Left cardiac atrium (tissue), 4 donors: ENCODE data around the gene NCR1. TPM values are rescaled to one million over a fixed set of nuclear protein-coding genes. Genes with fewer than 3 reads are reported as not detected.

ENCODE experiments used
- ATAC-seq, 2 donors: fragments of 200-7000 bp; cut with Tn5 transposase; one replicate each; pipeline ENCODE4 v1.9.1; 2020; ENCODE audit warnings: mild to moderate bottlenecking in 2 of 2, moderate library complexity in 2 of 2
- DNase-seq: peaks from one replicate; pipeline ENCODE4 v3.0.0-alpha.2; 2020
- intact Hi-C, 2 donors: fragments of 100-400 bp; cut with DNase I; formaldehyde crosslinking; loops; one replicate each; pipeline versions ENCODE4 v1.14.1 to v1.15.1; 2022 to 2023
- total RNA-seq, 2 donors: library from RNA; stranded (reverse); fragmentation: NEBNext Ultra II Directional; extraction: Animal tissue kit (Norgen Biotek cat#: 25700); gene quantifications; one replicate each; pipeline ENCODE4 v1.2.1, GENCODE V29; 2021
- donor health status: DM: no; HTN: yes; CAD: no.
- donor health status: DM: no; HTN: yes; CAD: no; lungs with severe emphysema.
- donor health status: DM: yes; HTN: yes; CAD: no.
- donor health status: Dilated cardiomyopathy.

Gene NCR1
- total RNA-seq, 2 donors from 2014 or later = not detected

DNA sequence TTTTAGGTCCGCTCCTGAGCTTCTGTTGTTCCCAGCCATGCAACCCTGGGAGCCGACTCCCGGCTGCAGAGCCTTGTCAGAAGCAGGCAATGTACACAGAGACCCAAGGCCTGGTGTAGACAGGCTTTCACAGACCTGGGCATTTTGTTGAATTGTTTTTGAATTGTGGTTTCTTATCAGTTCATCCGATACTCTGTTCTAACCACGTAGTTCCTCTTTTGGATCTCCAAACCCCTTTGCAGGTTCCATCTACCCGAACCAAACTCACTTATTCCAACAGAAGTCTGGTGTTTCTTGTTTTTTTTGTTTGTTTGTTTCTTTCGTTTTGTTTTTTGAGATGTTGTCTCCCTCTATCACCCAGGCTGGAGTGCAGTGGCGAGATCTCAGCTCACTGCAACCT is 53.9 kb downstream of the NCR1 start:
- intact Hi-C loops = no loop called here
- DNase-seq (no peak), ATAC-seq (no peak)

Other genes starting within 250 kb of the NCR1 start
- 10 to 100 TPM in 1 of 2 donors, 1 to 10 TPM in 1; 5.7 to 11.8 TPM for gene LILRB4, start 243.2 kb upstream of the NCR1 start, total RNA-seq
- not detected for gene KIR3DL3, start 181.7 kb upstream of the NCR1 start, total RNA-seq
- gene KIR2DL3, start 167.6 kb upstream of the NCR1 start, total RNA-seq = not detected
- gene KIR2DL1, start 136.4 kb upstream of the NCR1 start, total RNA-seq = not detected
- not detected for gene KIR2DL4, start 102.5 kb upstream of the NCR1 start, total RNA-seq
- gene KIR3DL1, start 89.7 kb upstream of the NCR1 start, total RNA-seq = not detected
- not detected for gene KIR2DS4, start 73.5 kb upstream of the NCR1 start, total RNA-seq
- gene KIR3DL2, start 55.7 kb upstream of the NCR1 start, total RNA-seq = not detected
- under 1 TPM; 0.65 to 0.77 TPM for gene FCAR, start 31.9 kb upstream of the NCR1 start, total RNA-seq
- gene NLRP7, start 41.4 kb downstream of the NCR1 start, total RNA-seq = not detected
- gene NLRP2, start 60.2 kb downstream of the NCR1 start, total RNA-seq = under 1 TPM in 1 of 2 donors, not detected in 1; 0.88 TPM
- gene GP6, start 132.1 kb downstream of the NCR1 start, total RNA-seq = under 1 TPM; 0.13 to 0.24 TPM
- gene RDH13, start 157.0 kb downstream of the NCR1 start, total RNA-seq = 10 to 100 TPM; 33.9 to 41.1 TPM
- 1 to 10 TPM; 2.2 to 3.7 TPM for gene EPS8L1, start 169.7 kb downstream of the NCR1 start, total RNA-seq
- gene PPP1R12C, start 211.5 kb downstream of the NCR1 start, total RNA-seq = 100 to 1,000 TPM; 117 to 193 TPM
- gene TNNT1, start 243.1 kb downstream of the NCR1 start, total RNA-seq = 10 to 100 TPM; 13.7 to 25.6 TPM